Activated T-helper 9 cell treated with anti-CD3 and anti-CD28 coated beads, Interleukin-2, amount 50 U/mL, for 16 hours (primary cell): ENCODE results near the gene UTP4.

Experiments
- DNase-seq: peaks from one replicate; pipeline ENCODE4 v3.0.0-alpha.2; 2020; ENCODE audit warnings: low read depth

UTP4 gene

GRCh38 chr16:69176033-69176800, 43.8 kb downstream of the UTP4 start:
- DNase-seq: no peak

- DNase-seq: no peak
Observed at GRCh38 chr16:69179328-69180010, 47.0 kb downstream of the UTP4 start.

- DNase-seq: no peak
Observed at GRCh38 chr16:69180011-69180338, 47.5 kb downstream of the UTP4 start.

- no peak for DNase-seq
Observed at GRCh38 chr16:69182730-69183416, 50.4 kb downstream of the UTP4 start.

- DNase-seq: peak; percentile 75
Observed at GRCh38 chr16:69186642-69187445, 54.4 kb downstream of the UTP4 start, which contains the start of gene SNTB2. TSS of gene SNTB2 (plus strand) at chr16:69187164. CDS start at chr16:69187167, 3 bp downstream.

GRCh38 chr16:69187446-69188235, 55.2 kb downstream of the UTP4 start:
- DNase-seq: peak; percentile 27

GRCh38 chr16:69188236-69188549, 55.7 kb downstream of the UTP4 start:
- DNase-seq: no peak

- DNase-seq: no peak
Observed at GRCh38 chr16:69188716-69189115, 56.3 kb downstream of the UTP4 start.

- DNase-seq: no peak
Observed at GRCh38 chr16:69190046-69190588, 57.7 kb downstream of the UTP4 start.

- no peak for DNase-seq
Observed at GRCh38 chr16:69190598-69190997, 58.1 kb downstream of the UTP4 start.

- DNase-seq: no peak
Observed at GRCh38 chr16:69191136-69191535, 58.7 kb downstream of the UTP4 start.

GRCh38 chr16:69193855-69194254, 61.4 kb downstream of the UTP4 start:
- DNase-seq: no peak

GRCh38 chr16:69194488-69194887, 62.0 kb downstream of the UTP4 start:
- no peak for DNase-seq

- DNase-seq: no peak
Observed at GRCh38 chr16:69195369-69196029, 63.0 kb downstream of the UTP4 start.

- DNase-seq: no peak
Observed at GRCh38 chr16:69197573-69197972, 65.1 kb downstream of the UTP4 start.

- DNase-seq: no peak
Observed at GRCh38 chr16:69199382-69199781, 66.9 kb downstream of the UTP4 start.

- no peak for DNase-seq
Observed at GRCh38 chr16:69201291-69201690, 68.8 kb downstream of the UTP4 start.

GRCh38 chr16:69201787-69202186, 69.3 kb downstream of the UTP4 start:
- DNase-seq: no peak

- no peak for DNase-seq
Observed at GRCh38 chr16:69204172-69204571, 71.7 kb downstream of the UTP4 start.

GRCh38 chr16:69209735-69210134, 77.3 kb downstream of the UTP4 start:
- DNase-seq: no peak

GRCh38 chr16:69217433-69217832, 85.0 kb downstream of the UTP4 start:
- DNase-seq: no peak
